HG03045 (cell line): ENCODE results near the gene WDFY1.

ENCODE experiments used
- ATAC-seq: cut with Tn5 transposase; IDR thresholded peaks from one replicate; pipeline ENCODE4 v1.9.1; 2021; ENCODE audit warnings: mild to moderate bottlenecking, moderate library complexity; ENCODE audit not compliant: unreplicated experiment

The WDFY1 gene

DNA sequence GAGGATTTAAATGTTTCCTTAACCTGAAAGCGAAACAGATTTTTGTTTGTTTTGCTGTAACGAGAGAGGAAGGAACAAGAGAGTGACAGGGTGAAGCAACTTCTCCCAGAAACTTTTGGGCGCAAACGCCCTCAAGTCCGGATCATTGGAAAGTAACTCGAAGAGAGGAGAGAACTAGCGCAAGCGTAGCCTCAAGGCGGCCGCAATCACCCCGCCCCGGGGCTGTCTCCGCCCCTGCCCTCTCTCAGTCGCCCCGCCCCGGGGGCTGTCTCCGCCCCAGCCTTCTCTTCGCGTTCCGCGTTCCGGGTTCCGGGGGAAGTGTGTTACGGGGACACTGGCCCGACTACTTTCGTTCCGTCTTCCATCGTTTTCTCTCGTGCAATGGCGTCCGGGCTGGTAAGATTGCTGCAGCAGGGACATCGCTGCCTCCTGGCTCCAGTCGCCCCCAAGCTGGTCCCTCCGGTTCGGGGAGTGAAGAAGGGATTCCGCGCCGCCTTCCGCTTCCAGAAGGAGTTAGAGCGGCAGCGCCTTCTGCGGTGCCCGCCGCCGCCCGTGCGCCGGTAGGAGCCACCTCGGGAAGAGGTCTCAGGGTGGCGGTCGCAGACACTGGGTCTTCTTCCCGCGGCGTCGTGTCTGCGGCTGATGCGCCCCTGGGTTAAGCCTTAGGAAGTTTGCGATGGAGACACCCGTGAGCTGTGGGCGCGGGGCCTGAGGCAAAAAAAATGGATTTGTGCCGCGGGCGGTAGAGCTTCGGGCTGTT lies 12.1 kb upstream of the WDFY1 start, which contains the start of gene MRPL44:
TSS of gene MRPL44 (plus strand) at position 372 of the 760 bp plus-strand sequence. CDS start at position 382, 10 bp downstream.
- peak; percentile 86 for ATAC-seq

DNA sequence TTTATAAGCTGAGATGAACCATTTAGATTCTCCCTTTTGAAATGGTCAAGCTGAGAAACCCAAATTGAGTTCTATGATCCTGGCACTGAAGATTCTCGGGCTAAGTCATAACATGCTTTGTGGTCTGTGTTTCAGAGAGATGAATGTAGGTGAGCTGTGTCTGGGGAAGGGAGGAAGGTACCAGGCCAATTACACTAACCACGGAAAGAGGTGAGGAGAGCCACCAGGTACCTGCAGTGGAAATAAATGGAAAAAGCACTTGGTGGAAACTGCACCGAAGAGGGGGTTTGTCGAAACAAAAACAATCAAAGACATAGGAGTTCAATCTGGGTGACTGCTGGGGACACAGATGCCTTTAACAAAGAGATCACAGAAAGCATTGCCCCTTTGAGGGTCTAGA lies 11.2 kb upstream of the WDFY1 start:
- no peak for ATAC-seq

DNA sequence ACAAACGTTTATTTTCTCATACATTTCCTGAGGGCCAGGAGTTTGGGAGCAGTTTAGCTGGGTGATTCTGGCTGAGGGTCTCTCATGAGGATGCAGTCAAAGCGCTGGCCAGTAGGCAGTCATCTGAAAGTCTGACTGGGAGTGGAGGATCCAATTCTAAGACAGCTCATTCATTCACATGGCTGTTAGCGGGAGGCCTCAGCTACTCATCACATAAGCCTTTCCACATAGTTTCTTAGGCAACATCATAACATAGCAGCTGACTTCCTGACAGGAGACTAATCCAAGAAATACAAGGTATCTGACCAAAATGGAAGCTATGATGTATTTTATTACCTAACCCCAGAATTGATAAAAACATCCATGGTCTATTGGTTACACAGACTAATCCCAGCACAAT lies 9.3 kb upstream of the WDFY1 start:
- ATAC-seq = no peak

DNA sequence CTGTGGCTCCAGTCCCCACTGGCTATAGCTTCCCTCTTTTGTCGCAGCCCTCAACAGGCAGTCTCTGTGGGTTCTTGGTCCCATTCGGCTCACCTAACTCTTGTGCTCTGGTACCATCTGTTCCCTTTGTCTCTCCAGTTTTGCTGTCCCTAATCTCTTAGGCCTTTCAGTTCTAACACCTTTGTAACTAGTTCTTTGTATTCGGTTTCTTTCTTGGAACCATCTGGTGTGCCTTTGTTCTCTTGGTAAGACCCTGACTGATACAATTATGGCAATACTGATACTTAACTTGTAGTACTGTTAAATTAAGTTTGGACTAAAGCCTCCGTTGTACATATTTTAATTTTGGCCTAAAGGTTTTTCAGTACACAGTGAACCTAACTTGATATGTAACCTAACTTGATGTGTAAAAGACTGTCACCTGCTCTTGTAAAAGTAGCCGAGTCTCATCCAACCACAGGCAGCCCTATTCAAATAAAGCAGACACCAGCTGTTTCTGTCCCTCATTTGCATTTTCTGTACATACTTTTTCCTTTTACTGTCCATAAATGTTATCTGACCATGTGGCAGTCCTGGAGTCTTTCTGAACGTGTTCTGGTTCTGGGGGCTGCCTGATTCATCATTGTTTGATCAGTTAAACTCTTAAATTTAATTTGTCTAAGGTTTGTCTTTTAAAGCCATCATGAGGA lies 7.3 kb upstream of the WDFY1 start:
- peak; percentile 54 for ATAC-seq

DNA sequence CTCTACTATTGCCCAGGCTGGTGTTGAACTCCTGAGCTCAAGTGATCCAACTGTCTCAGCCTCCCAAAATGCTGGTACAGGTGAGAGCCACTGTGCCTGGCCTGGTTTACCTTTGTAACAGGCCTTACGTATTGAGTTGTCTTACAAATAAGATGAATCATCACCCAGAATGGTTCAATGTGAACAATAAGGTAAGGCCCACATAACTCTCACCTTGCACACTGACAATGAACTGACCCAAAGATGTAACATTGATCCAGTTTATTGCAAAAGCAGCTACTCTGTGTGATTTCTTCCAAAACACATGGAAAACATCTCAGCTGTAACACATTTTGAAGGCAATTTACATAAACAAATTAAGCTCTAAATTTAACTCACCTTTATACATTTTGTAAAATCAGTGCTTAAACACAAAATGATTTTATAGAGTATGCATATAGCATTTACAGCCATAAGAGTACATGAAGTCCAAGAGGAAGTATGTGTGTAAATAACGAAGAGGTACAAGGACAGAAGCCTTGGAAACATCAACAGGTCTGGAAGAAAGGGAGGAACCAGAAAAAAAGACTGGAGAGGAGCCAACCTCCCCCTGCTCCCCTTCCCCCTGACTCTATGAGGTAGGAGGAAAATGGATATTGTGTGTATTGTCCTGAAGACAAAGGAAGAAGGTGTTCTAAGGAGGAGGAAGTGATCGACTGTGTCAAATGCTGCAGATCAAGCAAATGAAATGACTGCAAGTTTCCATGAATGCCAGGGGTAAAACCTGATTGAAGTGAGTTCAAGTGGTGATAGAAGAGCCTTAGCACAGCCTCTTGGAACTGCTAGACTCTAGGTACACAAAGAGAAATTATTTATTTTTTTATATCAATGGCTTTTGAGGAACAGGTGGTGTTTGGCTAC lies 5.6 kb upstream of the WDFY1 start:
- ATAC-seq = no peak

DNA sequence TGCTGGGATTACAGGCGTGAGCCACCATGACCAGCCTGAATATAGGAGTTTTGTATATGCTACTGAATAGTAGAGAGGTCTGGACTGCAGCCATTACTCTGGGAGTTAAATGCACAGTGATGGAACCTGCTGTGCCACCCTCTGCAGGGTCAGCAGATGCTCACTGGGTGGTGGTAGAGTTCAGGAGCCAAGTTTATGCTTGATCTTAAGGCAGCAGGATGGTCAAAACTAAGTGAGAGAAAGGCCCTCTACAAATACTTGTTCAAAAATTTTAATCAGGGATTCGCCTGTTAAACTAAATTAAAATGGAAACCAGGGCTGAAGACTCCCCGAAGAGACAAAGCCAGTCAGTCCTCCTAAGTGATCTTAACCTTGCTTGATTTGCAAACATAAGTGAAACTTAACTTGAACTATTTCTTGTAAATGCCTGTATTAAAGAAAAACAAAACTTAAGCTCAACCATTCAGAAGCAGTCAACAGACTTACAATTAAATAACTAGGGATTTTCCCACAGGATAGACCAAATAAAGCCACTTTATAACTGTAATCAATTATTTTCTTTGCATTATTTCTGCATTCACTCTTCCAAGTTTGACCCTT lies 4.2 kb upstream of the WDFY1 start:
- no peak for ATAC-seq

DNA sequence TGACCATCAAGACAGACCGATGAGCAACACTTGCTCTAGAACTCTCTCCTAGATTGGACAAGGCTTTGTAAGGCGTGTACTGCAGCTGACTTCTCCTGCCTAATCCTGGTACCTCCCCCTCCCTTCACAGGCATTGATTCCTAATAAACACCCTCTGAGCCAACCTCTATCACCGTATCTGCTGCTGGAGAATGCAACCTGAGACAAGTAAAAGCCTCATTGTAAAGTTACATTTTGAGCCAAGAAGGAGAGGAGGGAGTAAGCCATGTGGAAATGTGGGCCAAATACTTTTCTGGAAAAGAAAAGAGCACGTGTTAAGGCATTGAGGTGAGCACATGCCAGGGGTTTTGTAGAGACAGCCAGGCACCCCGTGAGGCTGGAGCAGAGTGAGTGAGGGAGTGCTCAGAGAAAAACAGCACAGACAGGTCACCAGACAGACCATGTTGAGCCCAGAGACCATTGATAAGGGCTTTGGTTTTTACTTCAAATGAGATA lies 2.6 kb upstream of the WDFY1 start:
- ATAC-seq = no peak

DNA sequence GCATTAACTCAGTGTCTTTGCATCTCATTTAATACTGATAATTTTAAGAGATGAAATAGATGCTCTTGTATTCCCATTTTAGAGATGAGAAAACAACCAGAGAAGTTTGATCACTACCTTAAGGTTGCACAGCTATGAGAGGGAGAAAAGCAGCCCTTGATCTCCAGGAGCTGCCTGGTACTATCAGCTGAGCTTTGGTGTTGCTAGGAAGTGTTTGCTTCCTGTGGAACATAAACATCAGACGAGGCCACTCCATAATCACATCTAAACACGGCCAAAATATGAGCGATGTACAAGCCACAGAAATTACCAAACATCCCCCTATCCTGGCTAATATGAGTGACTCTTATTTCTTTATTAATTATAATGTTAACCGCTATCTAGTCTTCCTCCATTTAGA lies 620 bp upstream of the WDFY1 start:
- no peak for ATAC-seq

DNA sequence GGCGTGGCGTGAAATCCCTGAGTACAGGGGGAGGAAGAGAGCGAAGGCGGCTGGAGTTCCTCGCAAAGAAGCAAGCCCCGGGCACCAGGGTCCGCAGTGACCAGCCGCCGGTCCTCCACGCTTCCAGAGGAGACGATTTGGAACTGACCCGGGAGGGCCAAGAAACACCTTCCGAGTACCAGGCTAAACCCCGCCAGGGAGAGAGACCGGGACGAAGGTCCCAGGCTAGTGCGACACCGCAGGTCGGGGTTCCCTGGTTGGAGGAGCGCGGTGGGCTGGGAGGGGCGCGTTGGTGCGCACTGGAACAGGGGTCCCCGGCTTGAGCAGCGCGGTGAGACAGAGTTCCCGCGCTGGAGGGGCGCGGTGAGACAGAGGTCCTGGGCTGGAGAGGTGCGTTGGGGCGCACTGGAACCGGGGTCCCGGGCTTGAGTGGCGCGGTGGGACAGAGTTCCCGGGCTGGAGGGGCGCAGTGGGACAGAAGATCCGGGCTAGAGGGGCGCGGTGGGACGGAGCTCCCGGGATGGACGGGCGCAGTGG lies 901 bp downstream of the WDFY1 start:
- no peak for ATAC-seq

DNA sequence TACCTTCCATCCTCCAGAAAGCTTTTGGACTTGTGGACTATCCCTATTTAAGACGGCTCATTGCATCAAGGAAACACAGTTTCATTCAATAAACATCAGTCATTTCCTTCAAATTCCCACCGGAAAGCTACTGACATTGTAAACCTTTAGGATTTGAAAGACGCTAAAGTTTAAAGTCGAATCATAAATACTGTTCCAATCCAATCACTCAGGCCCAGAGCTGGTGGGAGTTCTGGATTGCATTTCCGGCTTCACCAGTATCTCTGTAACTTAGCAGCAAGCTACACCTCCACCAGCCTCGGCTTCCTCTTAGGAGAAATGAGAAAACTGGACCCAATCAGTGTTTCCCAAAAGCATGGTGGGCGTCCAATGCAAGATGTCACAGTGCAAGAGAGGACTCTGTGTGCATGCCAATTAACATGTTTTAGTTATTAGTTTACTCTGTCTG lies 1.6 kb downstream of the WDFY1 start:
- no peak for ATAC-seq

DNA sequence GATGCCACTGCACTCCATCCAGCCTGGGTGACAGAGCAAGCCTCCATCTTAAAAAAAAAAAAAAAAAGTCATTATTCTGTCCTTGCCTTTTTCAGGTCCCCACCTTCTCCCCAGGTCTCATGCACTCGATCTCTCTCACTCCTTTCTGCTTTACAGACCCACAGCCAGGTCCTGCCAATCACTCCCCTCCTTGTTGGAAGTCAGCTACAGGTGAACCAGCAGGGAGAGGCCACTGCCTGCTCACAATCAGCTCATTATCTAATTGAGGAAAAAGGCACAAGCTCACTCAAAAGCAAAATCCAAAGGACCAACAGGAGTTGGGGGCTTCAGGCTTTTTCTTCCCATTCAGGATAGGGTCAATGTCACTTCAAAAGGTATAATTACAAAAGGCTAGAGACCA lies 2.0 kb downstream of the WDFY1 start:
- ATAC-seq = no peak

DNA sequence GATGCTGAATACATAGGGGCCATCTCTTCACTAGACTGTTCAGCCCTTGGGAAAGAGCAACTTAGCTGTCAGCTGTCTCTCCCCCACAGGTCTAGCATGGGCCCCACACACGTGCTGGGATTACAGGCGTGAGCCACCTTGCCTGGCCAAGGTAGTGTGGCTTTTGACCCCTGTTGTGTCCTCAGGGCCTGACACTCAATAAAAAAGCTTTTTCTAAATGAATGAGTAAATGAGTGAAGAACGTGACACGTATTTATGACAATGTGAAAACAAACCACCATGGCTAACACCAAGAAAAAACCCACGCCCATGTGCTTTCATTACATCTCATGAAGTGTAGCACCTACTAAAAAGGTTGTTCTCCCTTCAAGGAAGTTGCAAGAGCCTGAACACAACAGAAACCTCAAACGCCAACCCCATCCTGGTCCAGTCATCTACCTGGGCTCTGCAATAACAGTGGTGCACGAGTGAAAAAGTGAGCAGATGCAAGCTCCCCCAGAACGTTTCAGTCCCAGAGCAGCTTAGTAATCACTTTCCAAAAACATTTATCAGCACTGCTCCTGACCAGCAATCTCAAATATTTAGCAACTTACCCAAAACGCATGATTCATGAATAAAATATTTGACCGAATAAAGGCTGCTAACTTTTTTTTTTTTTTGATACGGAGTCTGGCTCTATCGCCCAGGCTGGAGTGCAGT lies 3.4 kb downstream of the WDFY1 start:
- peak; percentile 57 for ATAC-seq

DNA sequence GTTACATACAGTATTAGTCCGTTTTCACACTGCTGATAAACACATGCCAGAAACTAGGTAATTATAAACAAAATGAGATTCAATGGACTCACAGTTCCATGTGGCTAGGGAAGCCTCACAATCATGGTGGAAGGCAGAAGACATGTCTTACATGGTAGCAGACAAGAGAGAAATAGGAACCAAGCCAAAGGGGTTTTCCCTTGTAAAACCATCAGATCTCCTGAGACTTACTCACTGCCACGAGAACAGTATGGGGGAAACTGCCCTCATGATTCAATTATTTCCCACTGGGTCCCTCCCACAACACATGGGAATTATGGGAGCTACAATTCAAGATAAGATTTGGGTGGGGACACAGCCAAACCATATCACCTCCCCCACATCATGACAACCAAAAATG lies 5.7 kb downstream of the WDFY1 start:
- ATAC-seq = peak; percentile 27

DNA sequence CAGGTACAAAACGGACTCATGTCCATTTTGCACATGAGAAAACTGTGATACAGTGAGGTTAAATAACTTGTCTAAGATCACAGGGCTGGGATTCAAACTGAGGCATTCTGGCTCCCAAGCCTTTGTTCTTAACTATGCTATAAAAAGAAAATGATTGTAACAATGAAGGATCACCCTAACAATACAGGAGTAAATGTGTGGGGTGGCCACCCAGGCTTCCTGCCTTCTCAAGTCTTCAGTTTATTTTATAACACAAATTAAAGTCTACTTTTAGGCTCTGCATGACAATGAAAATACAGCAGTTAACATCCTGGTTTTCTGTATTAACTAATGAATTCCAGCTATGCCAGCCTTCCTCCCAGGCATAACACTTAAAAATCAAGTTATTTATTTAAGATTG lies 7.6 kb downstream of the WDFY1 start:
- ATAC-seq = no peak

DNA sequence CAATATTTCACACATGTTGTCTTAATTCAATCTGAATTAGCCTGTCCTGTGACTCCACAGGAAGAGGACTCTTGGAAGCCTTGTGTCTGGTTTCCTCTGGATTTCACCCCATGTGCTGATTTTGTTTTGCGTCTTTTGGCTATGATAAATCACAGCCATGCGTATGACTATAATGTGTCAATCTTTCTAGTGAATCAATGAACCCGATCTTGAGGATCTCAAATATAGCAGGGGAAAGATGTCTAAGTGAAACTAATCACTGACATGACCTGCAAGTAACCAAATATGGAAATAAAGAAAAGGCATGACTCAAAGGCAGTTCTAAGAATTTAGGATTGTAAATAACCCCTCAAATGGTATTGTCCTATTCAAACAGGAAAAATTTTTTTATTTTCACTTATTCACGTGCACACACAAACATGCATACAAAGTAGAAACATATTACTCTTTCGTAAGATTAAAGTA lies 8.2 kb downstream of the WDFY1 start:
- ATAC-seq = no peak

DNA sequence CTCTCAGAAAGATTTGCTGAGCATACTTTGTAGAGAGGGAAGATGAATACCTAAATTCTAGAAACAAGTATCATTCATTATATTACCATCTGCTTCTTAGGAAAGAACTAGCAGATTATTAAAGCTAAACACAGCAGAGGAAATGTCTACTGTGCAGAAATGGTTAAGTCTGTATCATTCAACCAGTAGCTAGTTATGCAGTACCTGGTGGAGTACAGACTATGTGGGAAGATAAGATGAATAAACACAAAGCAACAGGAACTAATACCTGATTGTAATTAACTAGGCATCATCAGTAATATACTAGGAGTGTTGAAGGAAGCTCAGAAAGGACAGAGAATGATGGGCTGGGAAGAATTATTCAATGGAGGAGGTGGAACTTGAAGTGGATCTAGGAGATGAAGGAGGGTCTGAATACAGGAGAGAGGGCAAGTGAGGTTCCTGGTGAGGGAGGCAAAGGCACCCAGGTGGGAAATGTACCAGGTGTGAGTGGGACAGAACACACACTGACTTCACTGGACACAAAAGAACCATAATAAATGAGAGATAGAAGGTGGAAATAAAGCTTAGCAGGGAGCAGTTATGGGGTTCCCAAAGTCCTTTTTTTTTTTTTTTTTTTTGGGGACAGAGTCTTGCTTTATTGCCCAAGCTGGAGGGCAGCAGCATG lies 9.5 kb downstream of the WDFY1 start:
- no peak for ATAC-seq

DNA sequence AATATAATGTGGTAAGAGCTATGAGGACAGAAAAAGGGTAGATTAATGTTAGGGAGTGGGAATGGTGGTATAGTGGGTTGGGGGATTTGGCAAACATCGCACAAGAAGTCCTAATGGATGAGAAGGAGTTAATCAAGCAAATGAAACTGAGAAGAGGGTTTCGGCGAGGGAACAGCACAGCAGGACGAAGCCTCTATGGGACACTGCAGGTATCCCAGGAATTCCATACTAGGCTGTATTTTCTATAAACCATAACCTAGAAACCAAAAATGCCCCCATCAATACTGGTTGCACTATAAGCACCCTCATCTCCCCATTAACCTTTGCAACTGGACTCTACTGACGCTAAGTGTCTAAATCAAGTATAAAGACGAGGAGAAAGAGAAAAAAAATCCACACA lies 10.3 kb downstream of the WDFY1 start:
- ATAC-seq = no peak

DNA sequence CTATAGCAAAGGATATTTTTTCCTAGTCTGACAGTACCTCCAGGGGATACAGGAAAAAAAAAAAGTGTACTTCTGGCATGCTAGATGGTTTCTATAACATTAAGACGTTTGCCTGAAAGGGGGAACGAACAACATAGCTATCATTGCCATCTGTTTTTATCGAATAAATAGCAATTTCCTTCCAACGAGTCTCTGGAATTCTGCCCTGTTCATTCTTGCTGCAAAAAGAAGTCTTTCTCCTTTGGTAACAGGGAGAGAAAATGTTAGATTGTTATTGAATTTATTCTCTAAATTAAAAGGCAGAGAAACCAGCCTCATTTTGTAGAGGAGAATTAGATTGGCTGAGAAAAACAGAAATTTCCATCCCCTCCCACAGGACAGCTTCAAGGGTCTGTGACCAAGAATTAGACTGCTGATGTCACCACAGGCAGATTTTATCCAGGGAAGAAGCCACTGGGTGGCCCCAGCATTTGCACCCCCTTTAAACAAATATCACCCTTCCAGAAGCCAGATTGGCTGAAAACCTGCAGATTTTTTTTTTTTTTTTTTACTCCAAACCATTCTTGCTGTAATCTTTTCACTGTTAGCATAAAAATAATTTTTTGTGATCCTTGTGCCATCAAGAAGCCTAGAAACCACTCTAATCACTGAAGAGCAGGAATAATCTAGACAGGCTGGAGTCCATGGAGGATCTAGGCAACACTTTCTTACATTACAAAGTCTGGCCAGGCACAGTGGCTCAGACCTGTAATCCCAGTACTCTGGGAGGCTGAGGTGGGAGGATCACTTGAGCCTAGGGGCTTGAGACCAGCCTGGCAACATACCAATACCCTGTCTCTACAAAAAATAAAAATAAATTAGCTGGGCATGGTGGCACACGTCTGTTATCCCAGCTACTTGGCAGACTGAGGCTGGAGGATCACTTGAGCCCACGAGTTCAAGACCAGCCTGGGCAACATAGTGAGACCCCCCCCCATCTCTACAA lies 12.0 kb downstream of the WDFY1 start:
- no peak for ATAC-seq
